HUES6 (cell line): Measurements from ENCODE around the gene PPARA.

Experiments used
- H3K27ac ChIP-seq: 2 replicates; pipeline ENCODE4 v1.7.0; 2013; ENCODE audit warnings: low read depth, mild to moderate bottlenecking, low read length, inconsistent platforms
- H3K27me3 ChIP-seq: 2 replicates; pipeline ENCODE4 v1.6.1; 2013; ENCODE audit warnings: low read length; ENCODE audit not compliant: control insufficient read depth, insufficient read depth
- H3K36me3 ChIP-seq: 2 replicates; pipeline ENCODE4 v1.6.1; 2013; ENCODE audit warnings: low read length; ENCODE audit not compliant: control insufficient read depth, insufficient read depth
- H3K4me1 ChIP-seq: 2 replicates; pipeline ENCODE4 v1.6.1; 2013; ENCODE audit warnings: low read length; ENCODE audit not compliant: control insufficient read depth, insufficient read depth
- H3K4me3 ChIP-seq: 2 replicates; pipeline ENCODE4 v1.5.1; 2013; ENCODE audit warnings: low read depth, low read length
- H3K9ac ChIP-seq: one replicate; pipeline ENCODE4 v1.6.1; 2013; ENCODE audit warnings: mild to moderate bottlenecking, low read length
- H3K9me3 ChIP-seq: 2 replicates; pipeline ENCODE4 v1.6.1; 2013; ENCODE audit warnings: low read depth, low read length; ENCODE audit not compliant: control insufficient read depth, insufficient read depth

Gene PPARA

DNA sequence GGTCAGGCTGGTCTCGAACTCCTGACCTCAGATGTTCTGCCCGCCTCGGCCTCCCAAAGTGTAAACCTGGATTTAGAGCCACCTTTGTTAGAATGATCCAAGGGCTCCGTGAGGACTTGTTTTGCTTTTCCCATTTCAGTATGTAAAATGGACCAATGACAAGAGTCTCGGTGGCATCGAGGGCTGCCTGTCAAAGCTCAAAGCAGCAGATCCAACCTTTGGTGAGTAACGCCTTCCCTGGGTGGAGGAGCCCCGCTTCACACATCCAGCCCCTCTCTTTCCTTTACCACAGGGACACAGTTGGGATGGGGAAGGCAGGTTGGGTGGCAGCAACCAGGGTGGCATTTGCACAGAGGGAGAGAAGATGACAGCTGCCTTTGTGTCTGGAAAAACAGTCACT is 121.9 kb downstream of the PPARA start:
- no peak overlapping the region for H3K9ac ChIP-seq
- no peak overlapping the region for H3K4me3 ChIP-seq
- no peak overlapping the region for H3K27ac ChIP-seq
- peaks cover 37% of the 10 kb centered on the region for H3K36me3 ChIP-seq
- no peaks in the 10 kb centered on the region for H3K4me1 ChIP-seq
- 0 out of 2 replicates have a peak, but pooled peaks cover 3% of the 10 kb centered on the region for H3K9me3 ChIP-seq
- H3K27me3 ChIP-seq: no peaks in the 10 kb centered on the region; the same call in 1 of the 2 replicates

GRCh38 chr22:46272762-46273431 is 122.6 kb downstream of the PPARA start:
- no peak overlapping the region for H3K4me3 ChIP-seq
- H3K36me3 ChIP-seq: peaks cover 40% of the 10 kb centered on the region
- no peak overlapping the region for H3K27ac ChIP-seq
- H3K27me3 ChIP-seq: no peaks in the 10 kb centered on the region
- H3K4me1 ChIP-seq: no peaks in the 10 kb centered on the region
- 0 out of 2 replicates have a peak, but pooled peaks cover 3% of the 10 kb centered on the region for H3K9me3 ChIP-seq
- H3K9ac ChIP-seq: no peak overlapping the region

GRCh38 chr22:46273432-46274148 is 123.3 kb downstream of the PPARA start:
- H3K4me3 ChIP-seq: no peak overlapping the region
- no peak overlapping the region for H3K27ac ChIP-seq
- peaks cover 47% of the 10 kb centered on the region for H3K36me3 ChIP-seq
- no peaks in the 10 kb centered on the region for H3K27me3 ChIP-seq
- H3K4me1 ChIP-seq: no peaks in the 10 kb centered on the region
- H3K9ac ChIP-seq: no peak overlapping the region
- H3K9me3 ChIP-seq: 0 out of 2 replicates have a peak, but pooled peaks cover 3% of the 10 kb centered on the region

DNA sequence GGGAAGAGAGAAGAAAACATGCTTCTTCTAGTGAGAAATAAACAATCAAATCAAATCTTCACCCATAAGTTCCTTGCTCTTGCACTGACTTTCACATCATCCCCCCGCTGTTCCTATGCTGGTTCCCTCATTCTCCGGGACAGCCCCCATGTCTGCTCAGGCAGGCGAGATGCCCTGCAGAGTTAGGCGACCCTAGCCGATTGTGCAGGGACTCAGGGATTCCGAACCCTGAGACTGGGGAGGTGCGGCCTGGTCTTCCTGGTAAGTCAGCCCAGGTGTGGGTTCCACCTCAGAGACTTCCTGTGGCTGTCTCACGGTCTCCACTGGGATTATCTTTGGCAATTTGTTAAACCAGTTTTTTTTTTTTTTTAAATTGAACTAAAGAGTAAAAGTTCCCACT is 124.1 kb downstream of the PPARA start:
- Histone ChIP-seq H3K4me1 (no peaks in the 10 kb centered on the region), H3K27me3 (no peaks in the 10 kb centered on the region), H3K9ac (no peak overlapping the region), H3K36me3 (peaks cover 55% of the 10 kb centered on the region), H3K4me3 (no peak overlapping the region), H3K9me3 (0 out of 2 replicates have a peak, but pooled peaks cover 3% of the 10 kb centered on the region), H3K27ac (no peak overlapping the region)

DNA sequence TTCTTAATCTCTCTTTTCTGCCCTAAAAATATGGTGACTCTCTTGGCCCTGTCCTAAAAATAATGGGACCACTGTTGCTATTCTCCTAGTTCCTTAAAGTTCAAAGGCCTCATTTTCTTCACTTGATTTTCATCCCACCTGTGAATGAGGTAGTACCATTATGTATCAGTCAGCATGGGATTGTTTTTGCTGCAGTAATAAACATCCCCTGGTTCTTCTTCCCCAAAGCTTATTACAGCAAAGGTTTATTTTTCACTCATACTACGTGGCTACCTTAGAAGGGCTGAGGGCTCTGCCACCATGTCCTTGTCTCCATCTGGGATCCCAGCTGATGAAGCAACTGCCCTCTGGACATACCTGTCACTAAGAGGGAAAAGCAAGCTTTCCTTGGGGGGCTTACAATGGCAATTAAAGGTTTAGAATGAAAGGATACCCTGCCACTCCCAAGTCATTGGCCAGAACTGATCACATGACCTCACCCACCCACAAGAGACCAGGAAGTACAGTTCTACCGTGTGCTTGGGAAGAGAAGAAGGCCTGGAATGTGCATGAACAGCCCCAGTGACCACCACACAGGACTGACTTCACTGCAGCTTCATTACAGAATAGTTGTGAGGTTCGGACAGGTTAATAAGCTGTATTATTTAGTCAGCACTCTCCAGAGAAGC is 125.3 kb downstream of the PPARA start:
- 0 out of 2 replicates have a peak, but pooled peaks cover 3% of the 10 kb centered on the region for H3K9me3 ChIP-seq
- peaks cover 64% of the 10 kb centered on the region for H3K36me3 ChIP-seq
- no peak overlapping the region for H3K9ac ChIP-seq
- no peaks in the 10 kb centered on the region for H3K27me3 ChIP-seq
- no peaks in the 10 kb centered on the region for H3K4me1 ChIP-seq
- H3K27ac ChIP-seq: no peak overlapping the region
- no peak overlapping the region for H3K4me3 ChIP-seq

DNA sequence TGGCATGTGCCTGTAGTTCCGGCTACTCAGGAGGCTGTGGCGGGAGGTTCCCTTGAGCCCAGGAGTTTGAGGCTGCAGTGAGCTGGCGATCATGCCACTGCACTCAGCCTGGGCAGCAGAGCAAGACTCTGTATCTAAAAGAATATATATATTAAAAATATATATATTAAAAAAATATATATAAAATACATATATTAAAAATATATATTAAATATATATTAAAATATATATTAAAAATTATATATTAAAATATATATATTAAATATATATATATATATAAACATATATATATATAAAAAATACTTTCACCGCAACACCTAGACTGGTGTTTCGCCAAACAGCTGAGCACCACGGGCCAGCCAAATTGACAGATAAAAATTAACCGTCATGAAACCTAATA is 126.2 kb downstream of the PPARA start:
- H3K9ac ChIP-seq: no peak overlapping the region
- H3K9me3 ChIP-seq: 0 out of 2 replicates have a peak, but pooled peaks cover 3% of the 10 kb centered on the region
- H3K4me3 ChIP-seq: no peak overlapping the region
- peaks cover 64% of the 10 kb centered on the region for H3K36me3 ChIP-seq
- H3K27ac ChIP-seq: no peak overlapping the region
- H3K27me3 ChIP-seq: no peaks in the 10 kb centered on the region
- no peaks in the 10 kb centered on the region for H3K4me1 ChIP-seq

DNA sequence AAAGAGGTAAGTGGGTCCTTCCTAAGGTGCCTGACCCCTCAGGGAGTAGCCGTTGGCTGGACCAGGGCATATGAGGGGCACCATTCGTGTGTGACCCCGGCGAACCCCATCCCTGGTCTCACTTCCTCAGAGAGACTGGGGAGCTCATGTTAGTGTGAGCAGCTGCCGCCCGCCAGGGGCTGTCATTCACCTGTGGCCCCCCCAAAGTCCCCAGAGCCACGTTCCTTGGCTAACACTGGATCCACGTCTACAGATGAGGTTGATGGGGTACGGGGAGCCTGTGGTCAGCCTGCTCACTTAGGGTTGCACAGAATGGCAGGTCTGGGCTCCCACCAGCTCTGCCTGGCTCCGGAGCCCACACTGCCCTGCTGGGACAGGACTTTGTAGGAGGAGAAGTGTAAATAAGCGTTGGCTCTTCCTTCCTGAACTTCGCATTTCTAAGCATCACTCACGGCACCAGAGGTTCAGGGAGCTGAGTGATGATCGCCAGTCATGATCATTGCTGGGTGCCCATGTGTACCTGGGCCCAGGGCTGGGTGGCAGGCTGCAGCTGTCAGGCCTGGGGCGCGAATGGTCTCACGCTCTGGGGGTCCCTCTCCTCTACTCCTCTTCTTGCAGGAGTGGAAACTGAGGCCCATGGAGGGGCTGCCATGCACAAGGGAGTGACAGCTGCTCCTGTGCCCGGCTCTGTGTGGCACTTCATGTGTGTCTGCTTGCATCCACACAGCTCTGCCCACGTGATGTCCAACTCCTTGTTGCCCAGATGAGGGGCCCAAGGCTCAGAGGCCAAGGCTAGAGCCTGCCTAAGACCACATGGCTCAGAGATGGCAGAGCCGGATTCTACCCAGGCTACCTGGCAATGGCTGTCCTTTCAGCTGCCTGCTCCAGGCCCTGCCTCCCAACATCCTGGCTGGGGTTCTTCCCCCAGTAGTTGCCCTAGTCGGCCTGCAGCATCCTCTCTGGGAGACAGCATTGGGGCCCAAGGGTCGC is 128.6 kb downstream of the PPARA start:
- no peaks in the 10 kb centered on the region for H3K27me3 ChIP-seq
- H3K27ac ChIP-seq: no peak overlapping the region
- H3K4me3 ChIP-seq: no peak overlapping the region
- no peak overlapping the region for H3K9ac ChIP-seq
- peaks cover 63% of the 10 kb centered on the region for H3K36me3 ChIP-seq
- H3K9me3 ChIP-seq: 0 out of 2 replicates have a peak, but pooled peaks cover 3% of the 10 kb centered on the region
- H3K4me1 ChIP-seq: no peaks in the 10 kb centered on the region

DNA sequence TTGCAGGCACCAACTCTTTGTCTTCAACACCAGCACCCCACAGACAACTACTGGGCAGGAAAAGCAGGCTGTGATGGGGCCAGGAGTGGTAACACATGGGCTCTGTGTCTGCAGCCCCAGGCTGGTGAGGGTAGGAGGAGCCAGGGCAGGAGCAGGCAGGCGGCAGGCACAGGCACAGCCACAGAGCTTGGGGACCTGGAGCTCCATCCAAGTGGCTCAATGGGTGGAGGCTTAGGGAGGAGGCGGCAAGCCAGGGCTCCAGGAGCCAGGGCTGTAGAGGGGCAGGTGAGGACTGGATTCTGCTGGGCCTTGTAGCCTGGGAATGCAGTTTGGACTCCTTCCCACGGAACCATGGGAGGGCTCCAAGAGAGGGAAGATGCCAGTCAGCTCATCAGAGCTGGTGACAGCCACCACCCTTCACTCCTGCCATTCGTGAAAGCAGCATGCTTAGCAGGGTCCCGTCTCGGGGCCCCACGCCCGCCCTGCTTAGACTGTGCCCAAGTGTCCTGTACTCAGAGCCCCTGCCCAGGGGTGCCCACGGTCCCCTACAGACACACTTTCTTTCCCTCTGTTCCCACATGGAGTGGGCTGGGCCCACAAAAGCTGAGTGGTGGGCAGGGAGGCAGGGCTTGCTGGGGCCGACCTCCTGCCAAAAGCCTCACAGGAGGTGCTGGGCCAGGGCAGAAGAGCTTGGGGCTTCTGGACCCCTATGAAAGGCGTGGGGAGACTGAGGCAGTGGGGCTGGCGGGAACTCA is 129.9 kb downstream of the PPARA start:
- Histone ChIP-seq H3K36me3 (peaks cover 65% of the 10 kb centered on the region), H3K9ac (no peak overlapping the region)

DNA sequence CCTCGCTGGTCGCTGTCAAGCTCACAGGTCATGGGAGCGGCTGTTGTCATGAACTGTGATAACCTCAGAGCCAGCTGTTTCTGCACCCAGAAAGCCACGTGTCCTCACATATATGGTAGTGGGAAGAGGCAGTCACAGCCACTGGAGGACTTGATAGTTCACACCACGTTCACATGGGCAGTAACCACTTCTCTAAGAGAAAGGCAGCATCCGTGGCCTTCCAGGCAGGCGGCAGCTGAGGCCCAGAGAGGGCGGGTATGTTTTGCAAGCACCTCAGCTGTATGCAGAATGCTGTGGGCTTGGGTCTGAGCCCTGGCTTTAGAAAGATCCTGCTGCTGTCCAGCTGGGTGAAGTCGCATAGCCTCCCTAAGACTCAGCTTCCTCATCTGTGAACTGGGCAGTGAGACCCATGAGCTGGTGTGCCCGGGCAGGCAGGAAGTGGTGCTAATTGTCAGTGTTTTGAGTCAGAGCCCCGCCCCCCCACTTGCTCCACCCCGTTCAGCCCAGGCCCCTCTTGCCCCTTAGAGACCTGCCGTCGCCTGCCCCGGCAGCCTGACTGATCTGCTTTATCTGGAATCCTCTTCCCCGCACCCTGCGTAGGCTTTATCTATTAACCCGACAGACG is 130.8 kb downstream of the PPARA start:
- no peaks in the 10 kb centered on the region for H3K27me3 ChIP-seq
- no peak overlapping the region for H3K9ac ChIP-seq
- H3K4me1 ChIP-seq: no peaks in the 10 kb centered on the region
- H3K9me3 ChIP-seq: no peaks in the 10 kb centered on the region
- peaks cover 59% of the 10 kb centered on the region for H3K36me3 ChIP-seq
- H3K27ac ChIP-seq: no peak overlapping the region
- H3K4me3 ChIP-seq: no peak overlapping the region

More for the DNA sequence above, 129.9 kb downstream of the PPARA start:
- Histone ChIP-seq H3K27ac (no peak overlapping the region), H3K4me1 (no peaks in the 10 kb centered on the region), H3K4me3 (no peak overlapping the region), H3K9me3 (0 out of 2 replicates have a peak, but pooled peaks cover 3% of the 10 kb centered on the region), H3K27me3 (no peaks in the 10 kb centered on the region)
